ENCODE measurements around the gene MAPKAPK2. TPM values are rescaled to one million over a fixed set of nuclear protein-coding genes. Genes with fewer than 3 reads are reported as not detected.
A peak's percentile ranks its signal among the peaks of the same experiment; 100 is the strongest.

MAPKAPK2 gene
- total RNA-seq, 6 experiments from 2014 or later = 80.0 to 89.1 (median 86.0) TPM

GRCh38 chr1:206736878-206737728, 52.4 kb downstream of the MAPKAPK2 start:
- H3K4me1 Mint-ChIP-seq (ENCODE audit: low read depth) = peaks cover 39% of the 10 kb centered on the region
- H3K27me3 Mint-ChIP-seq (ENCODE audit: insufficient read depth) = no peaks in the 10 kb centered on the region; the same call in none of the 2 replicates
- no peak overlapping the region for H3K4me3 Mint-ChIP-seq
- no peaks in the 10 kb centered on the region for H3K36me3 Mint-ChIP-seq (ENCODE audit: low read depth)
- DNase-seq = no peak
- no peaks in the 10 kb centered on the region for H3K9me3 Mint-ChIP-seq
- H3K27ac Mint-ChIP-seq = no peak overlapping the region
- TF ChIP-seq, protein P1, sequence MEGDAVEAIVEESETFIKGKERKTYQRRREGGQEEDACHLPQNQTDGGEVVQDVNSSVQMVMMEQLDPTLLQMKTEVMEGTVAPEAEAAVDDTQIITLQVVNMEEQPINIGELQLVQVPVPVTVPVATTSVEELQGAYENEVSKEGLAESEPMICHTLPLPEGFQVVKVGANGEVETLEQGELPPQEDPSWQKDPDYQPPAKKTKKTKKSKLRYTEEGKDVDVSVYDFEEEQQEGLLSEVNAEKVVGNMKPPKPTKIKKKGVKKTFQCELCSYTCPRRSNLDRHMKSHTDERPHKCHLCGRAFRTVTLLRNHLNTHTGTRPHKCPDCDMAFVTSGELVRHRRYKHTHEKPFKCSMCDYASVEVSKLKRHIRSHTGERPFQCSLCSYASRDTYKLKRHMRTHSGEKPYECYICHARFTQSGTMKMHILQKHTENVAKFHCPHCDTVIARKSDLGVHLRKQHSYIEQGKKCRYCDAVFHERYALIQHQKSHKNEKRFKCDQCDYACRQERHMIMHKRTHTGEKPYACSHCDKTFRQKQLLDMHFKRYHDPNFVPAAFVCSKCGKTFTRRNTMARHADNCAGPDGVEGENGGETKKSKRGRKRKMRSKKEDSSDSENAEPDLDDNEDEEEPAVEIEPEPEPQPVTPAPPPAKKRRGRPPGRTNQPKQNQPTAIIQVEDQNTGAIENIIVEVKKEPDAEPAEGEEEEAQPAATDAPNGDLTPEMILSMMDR (IDR thresholded peaks at IDR 0.05) = no peak

- H3K4me1 Mint-ChIP-seq (ENCODE audit: low read depth) = peaks cover 39% of the 10 kb centered on the region
- no peak overlapping the region for H3K4me3 Mint-ChIP-seq
- H3K9me3 Mint-ChIP-seq = no peaks in the 10 kb centered on the region
- no peak overlapping the region for H3K27ac Mint-ChIP-seq
- TF ChIP-seq, protein P1 (IDR thresholded peaks at IDR 0.05) = no peak
- no peak for DNase-seq
- H3K27me3 Mint-ChIP-seq (ENCODE audit: insufficient read depth) = no peaks in the 10 kb centered on the region; the same call in none of the 2 replicates
- no peaks in the 10 kb centered on the region for H3K36me3 Mint-ChIP-seq (ENCODE audit: low read depth)
Observed at GRCh38 chr1:206737729-206738201, 53.1 kb downstream of the MAPKAPK2 start.

GRCh38 chr1:206738370-206739366, 54.0 kb downstream of the MAPKAPK2 start:
- H3K36me3 Mint-ChIP-seq (ENCODE audit: low read depth) = no peaks in the 10 kb centered on the region
- H3K4me1 Mint-ChIP-seq (ENCODE audit: low read depth) = peaks cover 39% of the 10 kb centered on the region
- H3K9me3 Mint-ChIP-seq = no peaks in the 10 kb centered on the region
- H3K27ac Mint-ChIP-seq = no peak overlapping the region
- DNase-seq = no peak
- H3K4me3 Mint-ChIP-seq = no peak overlapping the region; the same call in 1 of the 2 replicates
- TF ChIP-seq, protein P1 (IDR thresholded peaks at IDR 0.05) = peak; percentile 73
- H3K27me3 Mint-ChIP-seq (ENCODE audit: insufficient read depth) = no peaks in the 10 kb centered on the region; the same call in none of the 2 replicates

DNA sequence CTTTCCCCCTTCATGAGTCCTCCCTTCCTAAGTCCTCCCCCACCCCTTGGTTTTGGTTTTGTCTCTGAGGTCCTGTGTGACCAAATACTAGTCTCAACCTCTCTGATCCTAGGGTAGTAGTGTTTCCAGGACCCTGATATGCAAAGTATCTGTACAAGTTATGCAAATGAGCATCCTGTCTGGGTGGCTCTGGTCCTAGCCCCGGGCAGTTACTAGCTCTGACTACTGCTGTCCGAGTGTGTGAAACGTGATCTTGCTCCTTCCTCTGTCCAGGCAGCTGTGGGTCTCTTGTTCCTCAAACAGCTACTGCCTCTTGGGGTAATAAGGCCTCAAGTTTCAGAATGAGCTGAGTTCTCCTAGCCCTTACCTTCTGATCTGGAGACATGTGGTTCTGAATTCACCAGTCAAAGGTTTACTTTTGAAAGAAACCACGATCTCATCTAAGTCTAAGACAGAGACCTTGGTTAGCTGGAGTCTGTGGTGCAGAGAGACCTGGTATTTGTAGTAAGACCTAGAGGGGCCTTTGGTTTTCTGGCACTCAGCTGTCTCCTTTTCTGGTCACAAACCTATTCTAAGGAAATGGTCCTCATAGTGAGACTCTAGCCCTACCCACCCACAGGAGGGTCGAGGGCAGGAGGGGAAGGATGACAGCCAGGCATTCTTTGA, 54.8 kb downstream of the MAPKAPK2 start:
- Mint-ChIP-seq H3K9me3 (no peaks in the 10 kb centered on the region), H3K27ac (peak overlapping the region; percentile 59; the same call in 1 of the 2 replicates), H3K36me3 (ENCODE audit: low read depth) (no peaks in the 10 kb centered on the region), H3K4me3 (no peak overlapping the region), H3K4me1 (ENCODE audit: low read depth) (peaks cover 43% of the 10 kb centered on the region), H3K27me3 (ENCODE audit: insufficient read depth) (no peaks in the 10 kb centered on the region; the same call in 1 of the 2 replicates)
- no peak for DNase-seq
- TF ChIP-seq, protein P1 (IDR thresholded peaks at IDR 0.05) = no peak

All from HFFc6 (cell line).